Spinal cord (tissue), 10 donors: ENCODE measurements around the gene GLI2. TPM values are rescaled to one million over a fixed set of nuclear protein-coding genes. Genes with fewer than 3 reads are reported as not detected.

ENCODE experiments used
- DNase-seq, 6 donors: peaks; one replicate each; pipeline versions ENCODE4 v3.0.0 to v3.0.0-alpha.2; 2013 to 2015; ENCODE audit warnings: low spot score in 6 of 6, low read depth in 4 of 6
- H3K27ac ChIP-seq: one replicate; pipeline ENCODE4 v1.5.1; 2013; ENCODE audit warnings: low read depth, low read length, control low read depth
- H3K27me3 ChIP-seq: one replicate; pipeline ENCODE4 v1.6.1; 2013; ENCODE audit warnings: low read length; ENCODE audit not compliant: control insufficient read depth, insufficient read depth
- H3K36me3 ChIP-seq: one replicate; pipeline ENCODE4 v1.6.1; 2013; ENCODE audit warnings: low read length; ENCODE audit not compliant: control insufficient read depth, insufficient read depth
- H3K4me1 ChIP-seq: one replicate; pipeline ENCODE4 v1.6.1; 2013; ENCODE audit warnings: low read length; ENCODE audit not compliant: control insufficient read depth, insufficient read depth
- H3K4me3 ChIP-seq: one replicate; pipeline ENCODE4 v1.5.1; 2013; ENCODE audit warnings: low read depth, low read length, control low read depth
- H3K9me3 ChIP-seq: one replicate; pipeline ENCODE4 v1.6.1; 2013; ENCODE audit warnings: low read length; ENCODE audit not compliant: control insufficient read depth, insufficient read depth
- WGBS: methylation state at CpG from one replicate; pipeline ENCODE4 v1.1.5; 2013; ENCODE audit warnings: missing lambda C conversion rate; ENCODE audit not compliant: insufficient coverage; 5-methylcytosine and 5-hydroxymethylcytosine counted together
- long read RNA-seq, 4 donors: transcript quantifications; one replicate each; lab custom pipeline, GENCODE V29; 2026
- polyA plus RNA-seq, 2 donors: library from polyadenylated mRNA; unstranded; fragments of 120-200 nt; gene quantifications; one replicate each; pipeline ENCODE4 v1.2.1, GENCODE V29; 2013; ENCODE audit not compliant: insufficient read length in 2 of 2
- total RNA-seq, 2 donors: library from RNA; depleted of rRNA in 1 of 2; stranded (reverse); fragments of 120-200 nt in 1 of 2; fragments of >200 nt in 1 of 2; gene quantifications; one replicate each; pipeline versions ENCODE4 v1.2.3 to v1.2.4, GENCODE V29; 2013 to 2014
- donor health status: healthy.

Gene GLI2
- total RNA-seq (1 to 10 TPM; 5.0 to 9.9 TPM), polyA plus RNA-seq (1 to 10 TPM; 9.5 to 9.9 TPM)
- long read RNA-seq, donor 1, result 0 reads
- long read RNA-seq, donor 2, result 0 reads
- long read RNA-seq, donor 3, result 0 reads
- long read RNA-seq, donor 4, result 0 reads

- no peaks in the 10 kb centered on the region for H3K9me3 ChIP-seq
- peak within 1 kb of the TSS; percentile 86 for H3K27ac ChIP-seq
- H3K36me3 ChIP-seq, result no peaks in the 10 kb centered on the region
- DNase-seq, result peak in 5 of 6 donors; percentile 67 to 94 (median 75)
- H3K27me3 ChIP-seq, result peaks cover 58% of the 10 kb centered on the region
- H3K4me3 ChIP-seq, result peak within 1 kb of the TSS; percentile 62
- peaks cover 45% of the 10 kb centered on the region for H3K4me1 ChIP-seq
- WGBS, result 0% methylated on average over 58 of the region's 59 CpGs
Observed at GRCh38 chr2:120735746-120736170, at the start of gene GLI2. Gene GLI2 (plus strand): TSS chr2:120735868. CDS start chr2:120797321, 61,453 bp downstream.

GRCh38 chr2:120685974-120686297 lies 49.7 kb upstream of the GLI2 start:
- H3K27me3 ChIP-seq, result no peaks in the 10 kb centered on the region
- no peaks in the 10 kb centered on the region for H3K9me3 ChIP-seq
- DNase-seq, result no peak
- no peak overlapping the region for H3K4me3 ChIP-seq
- 86% methylated on average over 9 of the region's 12 CpGs for WGBS
- H3K4me1 ChIP-seq, result peaks cover 4% of the 10 kb centered on the region
- no peak overlapping the region for H3K27ac ChIP-seq
- no peaks in the 10 kb centered on the region for H3K36me3 ChIP-seq

GRCh38 chr2:120686511-120687168 lies 49.0 kb upstream of the GLI2 start:
- Histone ChIP-seq H3K4me3 (no peak overlapping the region), H3K9me3 (no peaks in the 10 kb centered on the region), H3K36me3 (no peaks in the 10 kb centered on the region), H3K27ac (no peak overlapping the region), H3K4me1 (peaks cover 4% of the 10 kb centered on the region), H3K27me3 (no peaks in the 10 kb centered on the region)
- WGBS, result 91% methylated on average over 6 of the region's 16 CpGs
- DNase-seq, result no peak

- H3K27ac ChIP-seq, result no peak overlapping the region
Observed at GRCh38 chr2:120687210-120687609, 48.5 kb upstream of the GLI2 start.

GRCh38 chr2:120690521-120690920 lies 45.1 kb upstream of the GLI2 start:
- no peak for DNase-seq
- Histone ChIP-seq H3K27ac (no peak overlapping the region), H3K27me3 (peaks cover 7% of the 10 kb centered on the region), H3K4me1 (peaks cover 5% of the 10 kb centered on the region), H3K4me3 (no peak overlapping the region), H3K9me3 (no peaks in the 10 kb centered on the region), H3K36me3 (no peaks in the 10 kb centered on the region)
- 72% methylated on average over 8 of the region's 11 CpGs for WGBS

More at GRCh38 chr2:120687210-120687609, 48.5 kb upstream of the GLI2 start:
- no peak for DNase-seq
- Histone ChIP-seq H3K27me3 (no peaks in the 10 kb centered on the region), H3K36me3 (no peaks in the 10 kb centered on the region), H3K9me3 (no peaks in the 10 kb centered on the region), H3K4me3 (no peak overlapping the region), H3K4me1 (peaks cover 4% of the 10 kb centered on the region)
- WGBS, result 89% methylated on average over 1 of the region's 2 CpGs

GRCh38 chr2:120691410-120691809 lies 44.3 kb upstream of the GLI2 start:
- peaks cover 14% of the 10 kb centered on the region for H3K27me3 ChIP-seq
- H3K36me3 ChIP-seq, result no peaks in the 10 kb centered on the region
- H3K9me3 ChIP-seq, result no peaks in the 10 kb centered on the region
- WGBS, result 92% methylated on average over 4 of the region's 4 CpGs
- no peak overlapping the region for H3K4me3 ChIP-seq
- no peak overlapping the region for H3K27ac ChIP-seq
- no peak for DNase-seq
- peaks cover 11% of the 10 kb centered on the region for H3K4me1 ChIP-seq

- Histone ChIP-seq H3K4me1 (peaks cover 11% of the 10 kb centered on the region), H3K27ac (no peak overlapping the region), H3K36me3 (no peaks in the 10 kb centered on the region), H3K27me3 (peaks cover 14% of the 10 kb centered on the region), H3K9me3 (no peaks in the 10 kb centered on the region), H3K4me3 (no peak overlapping the region)
- WGBS, result 84% methylated on average over 6 of the region's 6 CpGs
- no peak for DNase-seq
Observed at GRCh38 chr2:120692691-120693090, 43.0 kb upstream of the GLI2 start.

- WGBS, result 93% methylated on average over 2 of the region's 2 CpGs
- Histone ChIP-seq H3K36me3 (no peaks in the 10 kb centered on the region), H3K9me3 (no peaks in the 10 kb centered on the region), H3K27me3 (peaks cover 14% of the 10 kb centered on the region), H3K27ac (no peak overlapping the region), H3K4me1 (peaks cover 11% of the 10 kb centered on the region), H3K4me3 (no peak overlapping the region)
- DNase-seq, result no peak
Observed at GRCh38 chr2:120693121-120693520, 42.5 kb upstream of the GLI2 start.

GRCh38 chr2:120694034-120694433 lies 41.6 kb upstream of the GLI2 start:
- no peak for DNase-seq
- H3K27me3 ChIP-seq, result peaks cover 14% of the 10 kb centered on the region
- H3K4me1 ChIP-seq, result peaks cover 11% of the 10 kb centered on the region
- H3K9me3 ChIP-seq, result no peaks in the 10 kb centered on the region
- H3K4me3 ChIP-seq, result no peak overlapping the region
- H3K27ac ChIP-seq, result no peak overlapping the region
- no peaks in the 10 kb centered on the region for H3K36me3 ChIP-seq
- no CpG with 5 or more reads among the region's 4 CpGs for WGBS

GRCh38 chr2:120697471-120697870 lies 38.2 kb upstream of the GLI2 start:
- Histone ChIP-seq H3K27me3 (peaks cover 14% of the 10 kb centered on the region), H3K27ac (no peak overlapping the region), H3K4me1 (peaks cover 11% of the 10 kb centered on the region), H3K4me3 (no peak overlapping the region), H3K36me3 (no peaks in the 10 kb centered on the region), H3K9me3 (no peaks in the 10 kb centered on the region)
- DNase-seq, result no peak
- no CpG with 5 or more reads among the region's 2 CpGs for WGBS
